NCI-H345 (cell line): Measurements from ENCODE around the gene VASH2.
"Not testable (repeated sequence)": the region's sequence is repeated elsewhere in the genome, so short reads cannot be mapped to it uniquely, and the experiment has no call there.

Experiments
- DNase-seq: peaks from one replicate; lab custom pipeline; 2025; lab: John Stamatoyannopoulos, UW

VASH2 gene

DNA sequence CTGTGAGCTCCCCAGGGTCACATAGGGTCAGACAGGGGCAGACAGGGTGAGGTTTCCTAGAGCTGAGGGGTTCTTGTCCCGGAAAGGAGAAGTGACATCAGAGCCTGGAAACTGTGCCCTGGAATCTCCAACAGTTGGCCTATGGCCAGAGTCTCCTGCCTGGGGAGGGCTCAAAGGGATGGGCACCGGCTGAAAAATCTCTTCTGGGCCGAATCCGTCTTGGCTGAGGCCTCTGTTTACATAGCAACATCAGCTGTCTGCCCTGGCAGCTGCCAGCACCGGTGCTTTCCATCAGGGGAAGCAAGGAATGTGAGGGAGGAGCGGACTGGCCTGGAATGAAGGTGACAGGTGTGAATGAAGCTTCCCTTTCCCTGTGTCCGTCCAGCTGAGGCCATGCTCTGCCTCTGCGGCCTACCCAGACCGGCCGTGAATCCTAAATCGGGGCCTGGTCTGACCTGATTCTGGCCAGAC, 30.7 kb downstream of the VASH2 start:
- peak; percentile 49 for DNase-seq

DNA sequence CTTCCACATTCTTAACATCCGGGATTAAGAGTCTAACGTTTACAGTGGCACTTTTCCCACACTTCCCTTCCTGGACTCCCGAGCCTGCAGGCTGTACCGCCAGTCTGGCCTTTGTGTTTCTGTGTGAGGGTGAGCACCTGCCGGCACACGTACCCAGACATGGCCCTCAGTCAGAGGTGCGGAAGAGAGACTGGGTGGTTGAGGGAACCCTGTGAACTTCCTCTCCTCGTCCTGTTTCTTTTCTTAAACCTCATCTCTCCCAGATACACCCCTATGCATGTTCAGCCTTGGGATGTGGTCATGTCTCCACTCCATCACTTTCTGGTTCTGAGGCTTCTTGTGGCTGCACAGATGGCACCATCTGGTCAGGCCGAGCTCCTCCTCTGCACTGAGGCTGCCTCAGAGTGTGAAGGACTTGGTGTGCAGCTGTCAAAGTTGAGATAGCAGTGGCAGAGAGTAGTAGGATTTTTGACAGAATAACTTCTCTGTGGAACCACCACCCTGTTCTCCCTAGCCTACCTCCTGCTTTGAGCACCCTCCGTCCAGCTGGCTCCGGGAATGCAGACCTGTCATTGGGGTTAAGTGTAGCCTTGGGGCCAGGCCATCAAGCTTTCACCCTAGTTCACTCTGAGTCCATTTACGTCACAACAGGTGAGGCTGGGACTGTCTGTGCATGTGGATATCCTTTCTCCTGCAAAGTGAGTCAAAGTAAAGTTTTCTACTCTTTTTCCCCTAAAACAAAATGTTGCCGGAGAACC, 31.4 kb downstream of the VASH2 start:
- peak; percentile 40 for DNase-seq

DNA sequence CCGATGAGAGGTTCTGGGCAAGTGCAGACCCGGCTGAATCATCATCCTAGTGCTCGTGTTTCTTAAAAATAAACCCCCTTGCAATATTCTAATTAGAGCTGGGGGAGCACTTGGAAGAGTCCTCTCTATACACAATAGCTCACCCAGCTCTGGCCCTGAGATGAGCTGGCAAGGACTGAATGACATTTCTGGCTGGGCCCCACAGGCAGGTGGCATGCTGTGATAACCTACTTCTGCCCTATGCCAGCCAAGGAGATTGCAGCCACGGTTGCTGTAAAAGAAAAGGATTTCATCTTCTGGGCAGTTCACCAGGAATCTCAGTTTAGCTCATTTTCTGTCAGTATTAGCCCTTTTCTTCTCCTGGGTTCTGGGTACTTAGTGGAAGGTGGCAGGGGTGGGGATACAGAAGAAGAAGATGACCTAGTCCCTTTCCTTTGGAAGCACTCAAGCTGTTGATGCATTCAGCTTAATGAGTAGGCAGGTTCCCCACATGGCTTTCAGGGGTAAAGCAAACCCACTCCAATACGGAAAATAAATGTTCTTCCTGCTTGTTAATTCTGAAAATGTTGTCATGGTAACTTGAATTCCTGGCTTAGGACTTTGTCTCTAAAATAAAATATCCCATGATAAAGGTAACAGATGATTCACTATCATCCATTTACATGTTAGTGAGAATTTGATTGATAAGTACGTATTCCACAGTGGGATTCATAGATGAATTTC, 32.2 kb downstream of the VASH2 start:
- DNase-seq = peak; percentile 33

DNA sequence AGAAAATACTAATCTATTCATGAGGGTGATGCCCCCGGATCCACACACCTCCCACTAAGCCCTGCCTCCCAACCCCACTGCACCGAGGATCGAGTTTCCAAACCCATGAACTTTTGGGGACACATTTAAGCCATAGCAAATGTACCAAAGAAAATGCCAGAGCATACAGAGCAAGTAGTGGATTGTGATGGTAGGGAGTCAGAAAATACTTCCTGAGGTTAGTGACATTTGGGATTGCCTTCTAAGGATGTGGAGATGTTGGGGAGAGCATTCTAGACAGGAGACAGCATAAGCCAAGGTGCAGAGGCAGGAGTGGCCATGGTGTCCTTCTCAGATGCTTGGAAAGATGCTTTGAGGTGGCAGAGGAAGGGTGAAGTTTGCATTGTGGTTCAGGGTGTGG, 33.1 kb downstream of the VASH2 start:
- no peak for DNase-seq

DNA sequence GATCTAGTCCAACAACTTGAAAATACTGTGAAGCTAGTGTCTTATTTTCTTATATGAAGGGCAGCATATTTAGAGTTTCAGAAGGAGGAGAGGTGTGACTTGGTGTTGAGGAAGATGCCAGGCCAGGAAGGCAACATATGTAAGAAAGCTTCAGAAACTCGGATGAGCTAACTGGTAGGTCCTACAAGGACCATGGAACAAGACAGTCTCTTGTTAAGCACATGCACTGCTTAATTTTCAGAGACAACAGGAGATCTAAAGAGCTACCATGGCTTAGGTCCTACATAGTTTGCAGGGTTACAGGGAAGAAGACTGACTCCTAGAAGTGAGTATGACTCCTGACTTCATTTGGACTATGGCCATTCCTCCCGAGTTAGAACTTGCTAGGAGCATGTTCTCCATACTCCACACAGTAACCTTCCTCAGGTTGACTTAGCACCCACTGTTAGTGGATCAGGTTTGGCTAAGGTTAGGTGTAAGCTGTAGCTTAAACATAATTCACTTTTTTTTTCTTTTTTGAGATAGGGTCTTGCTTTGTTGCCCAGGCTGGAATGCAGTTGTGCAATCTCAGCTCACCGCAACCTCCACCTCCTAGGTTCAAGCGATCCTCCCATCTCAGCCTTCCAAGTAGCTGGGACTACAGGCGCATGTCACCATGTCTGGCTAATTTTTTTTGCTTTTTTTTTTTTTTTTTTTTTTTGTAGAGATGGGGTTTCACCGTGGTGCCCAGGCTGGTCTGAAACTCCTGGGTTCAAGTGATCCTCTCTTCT, 34.4 kb downstream of the VASH2 start:
- no peak for DNase-seq

DNA sequence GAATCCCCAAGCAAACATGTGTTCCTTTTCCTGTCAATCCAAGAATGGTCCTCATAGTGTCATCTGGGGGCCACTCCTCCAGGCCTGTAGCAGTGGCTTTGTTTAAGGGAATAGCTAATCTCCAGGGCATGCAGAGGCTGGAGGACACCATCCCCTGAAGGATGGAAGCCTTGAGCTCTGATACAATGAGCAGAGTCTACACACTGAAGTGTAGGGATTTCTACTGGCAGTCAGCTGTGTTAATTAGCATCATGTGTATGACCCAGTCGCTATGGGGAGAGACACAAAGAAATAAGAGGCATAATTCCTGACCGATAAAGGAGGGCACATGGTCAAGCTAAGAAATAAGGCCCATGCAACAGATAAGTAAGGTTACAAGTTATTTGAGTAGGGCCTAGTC, 36.2 kb downstream of the VASH2 start:
- DNase-seq = no peak

DNA sequence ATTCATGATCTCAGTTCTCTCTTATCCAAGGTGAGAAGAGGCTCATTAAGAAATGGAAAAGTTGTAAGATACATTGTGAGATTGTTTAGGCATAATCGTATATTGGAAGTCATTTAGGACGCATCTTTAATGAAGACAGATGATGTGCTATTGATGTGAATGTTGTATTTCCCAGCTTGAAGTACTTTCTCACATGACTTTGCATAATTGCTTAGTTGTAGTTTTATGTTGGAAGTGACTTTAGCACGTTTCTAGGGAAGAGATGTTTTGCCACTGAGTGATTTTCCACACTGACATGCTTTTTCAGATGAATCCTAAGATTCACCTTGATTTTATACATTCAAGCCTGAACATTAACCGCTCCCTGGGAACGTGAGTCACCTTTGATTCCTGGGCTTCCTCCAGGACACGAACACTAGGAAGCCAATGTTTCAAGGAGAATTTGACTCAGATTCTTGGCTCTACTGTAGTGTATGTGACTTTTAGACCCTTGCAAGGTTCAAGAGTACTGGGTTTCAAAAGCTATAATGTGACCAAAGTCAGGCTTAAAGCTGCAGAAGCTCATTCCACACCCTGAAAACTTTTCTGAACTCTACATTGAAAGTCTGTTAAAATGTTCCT, 37.5 kb downstream of the VASH2 start:
- no peak for DNase-seq

DNA sequence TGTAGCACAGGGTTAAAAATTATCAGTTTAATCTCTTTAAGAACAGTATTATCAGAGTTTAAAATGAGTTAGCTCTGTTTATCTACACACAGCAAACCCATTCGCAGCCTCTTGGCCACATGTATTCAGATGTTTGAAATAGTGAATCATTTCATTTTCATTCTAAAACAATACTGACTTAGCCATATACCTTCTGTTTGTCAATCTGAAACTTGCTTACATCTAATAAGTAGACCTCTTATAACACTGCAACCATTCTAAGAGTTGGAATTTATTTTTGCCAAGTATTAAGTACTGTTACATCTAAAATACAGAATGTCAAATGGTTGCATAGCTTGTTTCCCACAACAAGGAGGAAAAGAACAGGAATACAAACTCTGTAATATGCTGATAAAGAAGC, 39.9 kb downstream of the VASH2 start:
- DNase-seq = no peak

DNA sequence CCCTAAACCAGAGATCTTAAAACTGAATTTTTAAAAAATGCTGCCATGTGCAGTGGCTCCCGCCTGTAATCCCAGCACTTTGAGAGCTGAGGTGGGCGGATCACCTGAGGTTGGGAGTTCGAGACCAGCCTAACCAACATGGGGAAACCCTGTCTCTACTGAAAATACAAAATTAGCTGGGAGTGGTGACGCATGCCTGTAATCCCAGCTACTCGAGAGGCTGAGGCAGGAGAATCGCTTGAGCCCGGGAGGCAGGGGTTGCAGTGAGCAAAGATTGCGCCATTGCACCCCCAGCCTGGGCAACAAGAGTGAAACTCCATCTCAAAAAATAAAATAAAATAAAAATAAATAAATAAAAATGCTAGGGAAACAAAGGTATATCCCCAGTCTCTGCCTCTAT, 43.6 kb downstream of the VASH2 start:
- DNase-seq = not testable (repeated sequence)

DNA sequence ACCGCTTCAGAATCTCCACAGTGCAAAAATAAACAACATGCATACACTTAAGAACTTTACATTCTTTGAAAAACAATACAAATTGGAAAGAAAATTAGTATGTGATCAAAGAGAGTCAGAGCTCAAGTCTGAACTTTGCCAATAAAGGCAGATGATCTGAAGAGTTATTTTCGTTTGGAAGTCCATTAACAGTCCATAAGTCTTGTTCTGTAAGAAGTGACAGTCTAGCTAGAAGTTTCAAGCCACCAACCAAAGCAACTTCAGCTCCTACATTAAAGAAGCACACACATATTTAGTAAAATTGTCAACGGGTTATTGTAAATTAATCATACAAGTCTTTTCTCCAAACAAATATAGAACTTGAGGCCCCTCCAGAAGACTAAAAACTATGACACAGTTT, 44.6 kb downstream of the VASH2 start:
- DNase-seq = no peak

DNA sequence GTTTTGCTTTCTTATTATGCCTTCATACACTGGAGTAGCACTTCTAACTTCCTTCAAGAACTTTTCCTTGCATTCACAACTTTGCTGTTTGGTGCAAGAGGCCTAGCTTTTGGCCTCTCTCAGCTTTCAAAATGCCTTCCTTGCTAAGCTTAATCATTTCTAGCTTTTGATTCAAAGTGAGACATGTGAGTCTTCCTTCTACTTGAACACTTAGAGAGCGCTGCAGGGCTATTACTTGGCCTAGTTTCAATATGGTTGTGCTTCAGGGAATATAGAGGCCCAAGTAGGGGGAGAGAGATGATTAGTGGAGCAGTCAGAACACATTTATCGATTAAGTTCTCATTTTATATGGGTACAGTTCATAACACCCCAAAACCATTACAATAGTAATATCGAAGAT, 52.9 kb downstream of the VASH2 start:
- DNase-seq = no peak

DNA sequence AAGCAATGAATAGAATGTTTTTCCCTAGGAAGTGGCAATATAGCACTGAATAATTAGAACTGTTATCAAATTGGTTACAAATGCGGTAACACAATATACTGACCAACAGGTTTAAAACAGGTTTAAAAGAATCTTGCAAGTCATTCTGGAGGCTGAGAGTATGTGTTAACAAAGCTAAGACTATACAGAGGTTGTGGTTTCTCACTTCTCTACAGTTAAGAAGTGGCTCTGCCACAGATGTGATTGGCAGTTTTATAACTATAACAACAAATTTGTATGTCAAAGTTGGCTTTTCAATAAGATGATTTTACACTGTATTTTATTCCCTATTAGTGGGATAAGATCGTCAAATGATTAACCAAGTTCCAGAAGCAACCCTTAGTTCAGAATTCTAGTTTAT, 58.2 kb downstream of the VASH2 start:
- no peak for DNase-seq

DNA sequence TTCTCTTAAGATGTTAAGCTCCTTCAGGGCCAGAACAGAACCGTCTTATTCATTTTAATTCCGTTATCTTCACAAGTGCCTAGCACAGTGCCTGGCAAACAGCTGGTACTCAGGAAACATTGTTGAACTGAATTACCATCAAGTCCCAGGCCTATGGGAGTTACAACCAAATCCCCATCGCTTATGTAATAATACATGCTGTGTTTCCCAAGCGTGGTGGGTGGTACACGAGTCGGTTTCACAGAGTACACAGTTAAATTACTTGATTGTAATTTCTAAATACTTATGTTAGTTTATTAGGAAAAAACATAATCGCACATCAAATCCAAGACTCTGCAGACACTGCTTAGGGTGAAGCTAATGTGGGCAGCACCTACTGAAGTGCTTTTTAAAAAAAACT, 64.3 kb downstream of the VASH2 start:
- DNase-seq = no peak

DNA sequence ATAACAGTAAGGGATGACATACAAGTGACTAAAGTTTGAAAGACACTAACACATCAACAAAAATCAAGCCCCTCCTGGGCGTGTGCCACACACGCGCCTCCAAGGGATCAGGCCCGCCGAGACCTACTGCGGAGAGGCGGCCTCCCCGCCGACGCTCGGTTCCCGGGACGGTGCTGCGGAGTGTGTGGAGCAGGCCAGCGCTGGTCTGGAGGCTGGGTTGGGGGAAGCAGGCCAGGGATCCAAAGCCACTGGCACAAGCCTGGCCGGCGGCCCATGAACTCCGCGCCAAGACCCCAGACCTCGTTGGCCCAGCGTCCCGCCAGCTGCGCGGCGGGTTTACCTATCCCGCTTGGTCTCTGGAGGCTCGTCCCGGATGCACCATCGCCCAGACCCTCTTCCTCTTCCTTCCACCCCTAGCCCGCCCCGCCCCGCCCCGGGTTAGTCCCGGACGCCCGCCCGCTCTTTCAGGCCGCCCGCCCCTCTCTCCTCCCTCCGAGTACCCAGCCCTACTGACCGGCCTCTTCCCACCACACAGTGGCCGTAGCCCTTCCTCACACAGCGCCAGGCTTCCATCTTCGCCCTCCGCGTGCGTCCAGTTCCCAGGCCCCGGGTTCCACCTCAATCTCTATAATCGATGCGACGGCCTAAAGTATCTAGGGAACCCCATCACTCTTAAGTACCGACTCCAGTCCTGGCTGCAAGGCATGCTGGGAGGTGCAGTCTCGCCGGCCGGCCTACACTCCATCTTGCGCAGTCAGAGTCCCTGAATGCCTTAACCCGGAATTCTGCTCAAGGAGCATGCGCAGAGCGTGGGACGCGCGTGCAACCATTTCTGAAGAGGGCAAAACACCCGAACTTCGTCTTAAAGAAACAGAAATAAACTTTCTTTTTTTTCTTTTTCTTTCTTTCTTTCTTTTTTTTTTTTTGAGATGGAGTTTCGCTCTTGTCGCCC, 65.0 kb downstream of the VASH2 start, which contains the start of gene ANGEL2:
Gene ANGEL2 (minus strand): TSS at position 769 of the 952 bp plus-strand sequence. CDS start 196 bp downstream, at position 573.
- peak; percentile 97 for DNase-seq

DNA sequence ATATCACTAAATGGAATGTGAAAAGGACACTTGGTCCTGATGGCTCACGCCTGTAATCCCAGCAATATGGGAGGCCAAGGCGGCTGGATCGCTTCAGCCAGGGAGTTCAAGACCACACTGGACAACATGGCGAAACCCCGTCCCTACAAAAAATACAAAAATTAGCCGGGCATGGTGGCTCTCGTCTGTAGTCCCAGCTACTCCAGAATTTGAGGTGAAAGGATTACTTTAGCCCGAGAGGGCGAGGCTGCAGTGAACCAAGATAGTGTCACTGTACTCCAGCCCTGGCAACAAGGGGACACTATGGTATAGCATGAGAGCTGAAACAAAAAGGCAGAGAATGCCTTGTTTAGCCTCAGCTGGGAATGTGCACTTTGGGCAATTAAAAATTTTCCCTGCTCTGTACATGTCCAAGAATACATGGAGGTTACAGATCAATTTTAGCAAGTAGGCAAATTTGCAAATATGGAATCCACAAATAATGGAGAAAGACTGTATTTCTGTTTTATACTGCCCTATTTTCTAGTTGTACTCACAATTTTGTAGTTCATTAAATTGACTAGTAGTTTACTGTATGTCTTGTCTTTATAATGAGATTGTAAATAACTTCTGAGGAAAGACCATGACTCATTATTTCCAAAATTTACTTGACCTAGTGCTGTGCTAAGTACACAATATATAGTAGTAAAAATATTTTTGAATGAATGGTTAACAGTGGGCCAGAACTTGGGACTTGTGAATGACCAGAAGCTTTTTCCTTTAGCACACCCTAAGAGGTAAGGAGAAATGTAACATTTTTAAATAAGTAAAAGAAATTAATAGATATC, 67.3 kb downstream of the VASH2 start:
- DNase-seq = no peak

DNA sequence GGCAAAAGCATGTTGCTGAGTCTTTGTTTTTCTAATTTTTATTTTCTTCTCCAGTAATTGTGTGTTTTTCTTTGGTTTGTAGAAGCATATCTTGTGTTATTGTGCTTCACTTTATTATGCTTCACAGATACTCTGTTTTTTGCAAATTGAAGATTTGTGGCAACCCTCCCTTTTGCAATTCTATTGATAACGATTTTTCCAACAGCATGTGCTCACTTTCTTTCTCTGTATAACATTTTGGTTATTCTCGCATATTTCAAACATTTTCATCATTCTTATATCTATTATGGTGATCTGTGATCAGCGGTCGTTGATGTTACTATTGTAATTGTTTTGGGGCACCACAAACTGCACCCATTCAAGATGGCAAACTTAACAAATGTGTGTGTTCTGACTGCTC, 69.1 kb downstream of the VASH2 start:
- no peak for DNase-seq

DNA sequence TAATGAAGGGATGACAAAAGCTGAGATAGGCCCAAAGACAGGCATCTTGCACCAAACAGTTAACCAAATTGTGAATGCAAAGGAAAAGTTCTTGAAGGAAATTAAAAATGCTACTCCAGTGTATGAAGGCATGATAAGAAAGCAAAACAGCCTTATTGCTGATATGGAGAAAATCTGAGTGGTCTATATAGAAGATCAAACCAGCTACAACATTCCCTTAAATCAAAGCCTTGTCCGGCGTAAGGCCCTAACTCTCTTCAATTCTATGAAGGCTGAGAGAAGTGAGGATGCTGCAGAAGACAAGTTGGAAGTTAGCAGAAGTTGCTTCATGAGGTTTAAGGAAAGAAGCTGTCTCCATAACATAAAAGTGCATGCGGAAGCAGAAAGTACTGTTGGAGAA, 69.7 kb downstream of the VASH2 start:
- DNase-seq = no peak

DNA sequence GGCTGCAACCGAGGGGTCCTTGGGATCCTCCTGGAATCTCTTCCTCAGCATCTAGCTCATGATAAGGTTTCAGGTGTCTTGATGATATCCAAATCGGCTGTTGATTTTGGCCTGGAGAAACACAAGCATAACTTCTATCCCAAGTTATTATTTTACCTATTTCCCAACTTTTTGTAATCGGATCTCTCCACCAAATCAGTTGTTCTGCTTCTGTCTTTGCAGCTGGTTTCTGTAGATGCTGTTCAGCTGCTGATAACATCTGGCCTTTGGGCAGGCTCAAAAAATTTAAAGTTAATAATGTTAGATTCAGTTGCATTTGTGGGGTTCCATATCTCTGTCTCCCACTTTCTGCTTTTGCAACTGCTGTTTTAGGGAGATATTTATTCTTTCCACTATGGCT, 76.7 kb downstream of the VASH2 start:
- DNase-seq = not testable (repeated sequence)

DNA sequence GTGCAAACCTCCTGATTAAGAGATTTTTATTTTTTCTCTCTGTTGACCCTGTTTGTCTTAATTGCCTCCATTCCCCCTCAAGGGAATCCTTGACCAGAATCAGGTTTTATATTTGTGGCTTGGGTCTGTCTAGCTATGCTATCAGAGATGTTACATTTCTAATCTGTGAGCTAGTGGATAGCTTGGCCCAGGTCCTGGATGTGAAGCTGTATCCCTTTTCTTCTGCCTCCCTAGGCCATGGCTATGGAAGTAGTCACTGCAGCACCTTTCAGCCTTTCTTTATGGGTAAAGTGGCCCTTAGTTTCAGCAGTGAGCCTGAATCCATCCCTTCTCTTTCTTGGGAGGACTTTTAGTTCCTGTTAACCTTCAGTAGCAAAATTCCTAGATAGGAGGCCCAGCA, 82.3 kb downstream of the VASH2 start:
- no peak for DNase-seq

DNA sequence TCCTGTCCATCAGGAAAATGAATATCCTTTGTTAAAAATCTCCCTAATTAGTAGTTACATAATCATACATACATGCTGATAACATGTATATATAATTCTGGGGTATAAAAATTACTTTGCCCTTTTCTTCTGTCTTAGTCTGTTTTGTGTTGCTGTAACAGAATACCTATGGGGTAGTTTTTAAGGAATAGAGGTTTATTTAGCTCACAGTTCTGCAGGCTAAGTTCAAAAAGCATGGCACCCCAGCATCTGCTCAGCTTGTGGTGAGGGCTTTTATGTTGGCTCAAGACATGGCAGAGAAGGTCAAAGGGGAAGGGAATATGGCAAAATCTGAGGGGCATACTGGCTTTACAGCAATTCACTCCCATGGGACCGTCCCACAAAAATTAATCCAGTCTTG, 84.4 kb downstream of the VASH2 start:
- no peak for DNase-seq
